HG03139 (cell line): ENCODE results near the gene GRIK1.

Source experiments
- ATAC-seq: cut with Tn5 transposase; IDR thresholded peaks from one replicate; pipeline ENCODE4 v1.9.1; 2021; ENCODE audit not compliant: unreplicated experiment

Gene GRIK1

GRCh38 chr21:29499229-29499628, 440.6 kb downstream of the GRIK1 start:
- no peak for ATAC-seq

- ATAC-seq: no peak
Observed at GRCh38 chr21:29496337-29496736, 443.5 kb downstream of the GRIK1 start.

GRCh38 chr21:29490016-29490415, 449.8 kb downstream of the GRIK1 start:
- no peak for ATAC-seq

GRCh38 chr21:29487154-29487553, 452.6 kb downstream of the GRIK1 start:
- ATAC-seq: no peak
